AG09319 (cell line): ENCODE data around the gene RAPGEF1.

ENCODE experiments used
- DNase-seq: peaks from one replicate; pipeline ENCODE4 v3.0.0-alpha.2; 2010; ENCODE audit warnings: low read depth; ENCODE audit errors: extremely low read depth
- TF ChIP-seq, protein P1 (sequence below): IDR thresholded peaks from 2 replicates; pipeline ENCODE4 v1.5.1; 2011; ENCODE audit warnings: low read depth, mild to moderate bottlenecking, inconsistent platforms, low read length, moderate library complexity

Gene RAPGEF1

DNA sequence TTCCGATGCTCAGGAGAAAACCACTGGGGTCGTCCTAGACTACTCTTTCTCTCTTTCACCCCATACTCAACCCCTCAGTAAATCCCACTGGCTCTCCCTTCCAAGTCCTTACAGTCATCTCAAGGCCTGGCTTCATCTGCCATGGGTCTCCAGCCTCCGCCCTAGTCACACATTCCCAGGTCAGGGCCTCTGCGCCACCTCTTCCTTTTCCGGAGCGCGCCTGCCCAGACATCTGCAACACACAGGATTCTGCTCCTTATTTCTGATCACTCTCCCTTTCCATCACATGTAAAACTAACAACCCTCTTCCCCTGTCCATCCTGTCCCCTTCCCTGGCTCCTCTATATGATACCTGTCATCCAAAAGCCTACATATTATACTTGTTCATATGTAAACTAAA, 39.8 kb downstream of the RAPGEF1 start:
- DNase-seq, result no peak
- TF ChIP-seq, protein P1, sequence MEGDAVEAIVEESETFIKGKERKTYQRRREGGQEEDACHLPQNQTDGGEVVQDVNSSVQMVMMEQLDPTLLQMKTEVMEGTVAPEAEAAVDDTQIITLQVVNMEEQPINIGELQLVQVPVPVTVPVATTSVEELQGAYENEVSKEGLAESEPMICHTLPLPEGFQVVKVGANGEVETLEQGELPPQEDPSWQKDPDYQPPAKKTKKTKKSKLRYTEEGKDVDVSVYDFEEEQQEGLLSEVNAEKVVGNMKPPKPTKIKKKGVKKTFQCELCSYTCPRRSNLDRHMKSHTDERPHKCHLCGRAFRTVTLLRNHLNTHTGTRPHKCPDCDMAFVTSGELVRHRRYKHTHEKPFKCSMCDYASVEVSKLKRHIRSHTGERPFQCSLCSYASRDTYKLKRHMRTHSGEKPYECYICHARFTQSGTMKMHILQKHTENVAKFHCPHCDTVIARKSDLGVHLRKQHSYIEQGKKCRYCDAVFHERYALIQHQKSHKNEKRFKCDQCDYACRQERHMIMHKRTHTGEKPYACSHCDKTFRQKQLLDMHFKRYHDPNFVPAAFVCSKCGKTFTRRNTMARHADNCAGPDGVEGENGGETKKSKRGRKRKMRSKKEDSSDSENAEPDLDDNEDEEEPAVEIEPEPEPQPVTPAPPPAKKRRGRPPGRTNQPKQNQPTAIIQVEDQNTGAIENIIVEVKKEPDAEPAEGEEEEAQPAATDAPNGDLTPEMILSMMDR, result no peak

DNA sequence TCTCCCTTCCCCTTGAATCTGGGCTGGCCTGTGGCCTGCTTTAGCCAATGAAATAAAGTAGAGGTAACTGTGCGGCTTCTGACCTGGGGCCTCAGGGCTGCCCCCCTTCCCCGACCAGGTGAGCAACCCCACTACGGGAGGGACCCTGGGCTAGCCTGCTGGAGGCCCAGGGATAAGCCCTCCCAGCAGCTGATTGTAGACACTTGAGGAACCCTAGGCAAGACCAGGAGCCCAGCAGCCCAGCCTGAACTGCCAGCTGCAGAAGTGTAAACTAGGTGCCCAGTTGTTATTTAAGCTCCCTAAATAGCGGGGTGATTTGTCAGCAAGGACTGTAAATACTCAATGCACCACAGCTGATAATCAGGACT, 41.3 kb downstream of the RAPGEF1 start:
- TF ChIP-seq, protein P1, result no peak
- no peak for DNase-seq

DNA sequence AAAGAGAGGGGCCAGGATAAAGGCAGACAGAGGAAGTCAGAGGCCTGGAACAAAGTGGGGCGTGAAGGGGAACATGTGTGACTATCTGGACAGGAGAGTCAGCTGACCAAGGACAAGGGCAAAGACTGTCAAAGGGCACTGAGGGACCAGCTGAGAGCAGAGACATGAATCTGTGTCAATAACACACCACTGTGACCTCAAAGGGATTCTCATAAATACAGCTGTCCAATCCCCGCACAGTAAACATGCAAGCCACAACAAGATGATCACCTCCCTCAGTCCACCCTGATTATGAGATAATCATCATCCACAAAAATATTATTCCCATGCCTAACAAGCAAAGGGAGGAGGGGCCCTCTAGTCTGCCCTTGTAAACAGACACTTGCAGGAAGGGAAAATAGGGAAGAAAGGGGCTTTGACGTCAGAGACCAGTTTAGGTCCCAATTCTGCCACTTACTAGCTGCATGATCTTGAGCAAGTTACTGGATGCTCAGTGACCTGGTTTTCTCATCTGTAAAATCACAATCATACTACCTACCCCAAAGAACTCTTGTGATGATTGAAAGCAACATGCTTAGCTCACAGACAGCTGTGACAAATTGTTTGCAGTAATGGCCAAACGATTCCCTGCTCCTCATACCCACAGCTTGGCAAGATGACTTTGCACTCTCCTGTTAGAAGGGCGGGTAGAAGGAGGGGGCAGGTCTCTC, 41.8 kb downstream of the RAPGEF1 start:
- TF ChIP-seq, protein P1, result no peak

DNA sequence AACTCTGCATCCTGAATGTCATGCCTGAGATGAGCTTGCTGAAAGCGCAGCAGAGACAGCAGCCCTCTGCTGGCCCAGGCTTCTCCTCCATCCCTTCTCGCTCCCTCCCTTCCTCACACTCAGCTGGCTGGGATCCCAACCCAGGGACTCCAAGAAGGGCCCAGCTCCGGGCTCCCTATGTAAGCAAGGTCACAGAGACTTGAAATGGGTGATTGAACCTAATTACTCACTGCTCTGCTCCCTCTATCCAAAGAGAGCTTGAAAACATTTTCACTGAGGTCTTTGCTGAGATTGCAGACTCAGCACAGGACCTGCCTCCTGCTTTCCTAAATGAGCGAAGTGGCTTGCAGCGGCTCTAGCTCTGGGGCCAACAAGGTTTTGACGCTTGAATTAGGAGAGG, 42.8 kb downstream of the RAPGEF1 start:
- TF ChIP-seq, protein P1, result peak; percentile 40
- no peak for DNase-seq

More for the DNA sequence above, 41.8 kb downstream of the RAPGEF1 start:
- DNase-seq, result no peak

DNA sequence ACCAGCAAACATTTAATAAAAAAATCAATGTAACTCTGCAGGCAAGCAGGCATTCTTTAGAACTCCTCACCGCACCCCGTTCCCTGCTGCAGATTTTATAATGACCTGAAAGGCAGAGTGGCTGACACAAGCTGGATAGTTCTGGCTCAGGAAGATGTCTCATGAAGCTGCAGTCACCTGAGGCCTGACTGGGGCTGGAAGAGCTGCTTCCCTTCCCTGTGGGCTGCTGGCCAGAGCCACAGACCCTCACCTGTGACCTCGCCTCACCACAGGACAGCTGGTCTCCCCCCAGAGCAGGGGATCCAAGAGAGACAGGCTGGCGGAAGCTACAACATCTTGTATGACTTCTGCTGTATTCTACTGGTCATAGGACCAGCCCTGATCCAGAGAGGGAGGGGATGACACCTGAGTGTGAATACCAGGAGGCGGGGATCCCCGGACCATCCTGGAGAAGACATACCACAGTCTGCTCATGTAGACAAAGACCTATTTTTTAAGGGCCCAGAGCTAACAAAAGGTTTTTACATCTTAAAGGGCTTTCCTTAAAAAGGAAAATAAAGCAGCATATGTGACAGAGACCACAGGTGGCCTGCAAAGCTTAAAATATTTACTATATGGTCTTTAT, 43.9 kb downstream of the RAPGEF1 start:
- DNase-seq, result no peak
- TF ChIP-seq, protein P1, result no peak

DNA sequence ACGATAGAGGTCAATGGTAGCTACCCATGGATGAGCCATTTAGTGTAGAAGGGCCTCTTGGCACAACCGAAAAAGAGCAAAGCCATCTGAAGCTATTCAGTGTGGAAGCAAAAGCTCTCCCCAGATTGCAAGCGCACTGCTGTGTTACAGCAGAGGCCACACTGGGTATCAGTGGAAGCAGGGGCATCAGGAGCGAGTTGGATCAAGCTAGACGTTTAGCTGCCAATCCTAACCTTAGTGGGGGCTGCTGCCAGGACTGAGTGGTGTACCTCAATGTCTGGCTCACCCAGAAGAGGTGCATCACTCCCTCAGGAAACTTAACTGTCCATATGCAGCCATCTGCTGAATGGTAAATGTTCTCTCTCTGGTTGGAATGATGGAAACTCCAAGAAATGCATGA, 44.5 kb downstream of the RAPGEF1 start:
- no peak for DNase-seq
- TF ChIP-seq, protein P1, result no peak
